MM.1S (cell line): ENCODE results near the gene TLR5.

Source experiments
- DNase-seq: peaks from one replicate; pipeline ENCODE4 v3.0.0-alpha.2; 2015
- H2AFZ ChIP-seq: fragments of 300-600 bp; sonication (generic); 2 replicates; pipeline ENCODE4 v1.6.0; 2016; ENCODE audit warnings: antibody characterized with exemption, low read length
- H3F3A ChIP-seq: fragments of 300-600 bp; sonication (generic); 2 replicates; pipeline ENCODE4 v1.6.1; 2016; ENCODE audit warnings: mild to moderate bottlenecking, antibody characterized with exemption, low read length, moderate library complexity, mixed read lengths; ENCODE audit not compliant: insufficient read depth
- H3K27ac ChIP-seq: fragments of 300-600 bp; sonication (generic); 2 replicates; pipeline ENCODE4 v1.5.1; 2016; ENCODE audit warnings: mild to moderate bottlenecking, low read length
- H3K27me3 ChIP-seq: fragments of 300-600 bp; sonication (generic); replicated peaks from 2 replicates; pipeline ENCODE4 v1.6.0; 2016; ENCODE audit warnings: low read length; ENCODE audit not compliant: insufficient read depth
- H3K36me3 ChIP-seq: fragments of 300-600 bp; sonication (generic); replicated peaks from 2 replicates; pipeline ENCODE4 v1.6.1; 2016; ENCODE audit warnings: mild to moderate bottlenecking, low read length, mixed read lengths; ENCODE audit not compliant: insufficient read depth
- H3K4me1 ChIP-seq: fragments of 300-600 bp; sonication (generic); 2 replicates; pipeline ENCODE4 v1.6.1; 2016; ENCODE audit warnings: low read length, mixed read lengths
- H3K4me2 ChIP-seq: fragments of 300-600 bp; sonication (generic); 2 replicates; pipeline ENCODE4 v1.6.0; 2016; ENCODE audit warnings: low read depth, low read length
- H3K4me3 ChIP-seq: fragments of 300-600 bp; sonication (generic); 2 replicates; pipeline ENCODE4 v1.5.1; 2016; ENCODE audit warnings: low read length, mixed read lengths
- H3K79me2 ChIP-seq: fragments of 300-600 bp; sonication (generic); 2 replicates; pipeline ENCODE4 v1.6.1; 2016; ENCODE audit warnings: mixed run types, low read length, mixed read lengths
- H3K9ac ChIP-seq: fragments of 300-600 bp; sonication (generic); 2 replicates; pipeline ENCODE4 v1.6.1; 2016; ENCODE audit warnings: low read length, mixed read lengths
- H3K9me2 ChIP-seq: fragments of 300-600 bp; sonication (generic); replicated peaks from 2 replicates; pipeline ENCODE4 v1.6.1; 2016; ENCODE audit warnings: mild to moderate bottlenecking, low read length, mixed read lengths; ENCODE audit not compliant: insufficient read depth
- H3K9me3 ChIP-seq: fragments of 300-600 bp; sonication (generic); replicated peaks from 2 replicates; pipeline ENCODE4 v1.6.1; 2016; ENCODE audit warnings: mild to moderate bottlenecking, low read length, mixed read lengths; ENCODE audit not compliant: insufficient read depth
- H4K20me1 ChIP-seq: fragments of 300-600 bp; sonication (generic); 2 replicates; pipeline ENCODE4 v1.6.1; 2016; ENCODE audit warnings: mild to moderate bottlenecking, low read length, moderate library complexity, mixed read lengths; ENCODE audit not compliant: insufficient read depth
- CTCF ChIP-seq: fragments of 300-600 bp; sonication (generic); IDR thresholded peaks from 2 replicates; pipeline ENCODE4 v1.5.1; 2016; ENCODE audit warnings: antibody characterized with exemption, low read length, mixed read lengths
- EZH2 ChIP-seq: fragments of 300-600 bp; sonication (generic); optimal IDR thresholded peaks from 2 replicates; pipeline ENCODE3; 2017; ENCODE audit warnings: low read depth, mild to moderate bottlenecking, antibody characterized with exemption, low read length, mixed read lengths
- EZH2phosphoT487 ChIP-seq: fragments of 300-600 bp; sonication (generic); IDR thresholded peaks from 2 replicates; pipeline ENCODE4 v1.6.1; 2018; ENCODE audit warnings: antibody characterized with exemption, low read length

Gene TLR5

GRCh38 chr1:223083831-223084230 is 59.2 kb downstream of the TLR5 start:
- Histone ChIP-seq H3K4me2 (no peak overlapping the region), H3K9me3 (no peaks in the 10 kb centered on the region), H3K9me2 (no peaks in the 10 kb centered on the region), H2AFZ (no peak overlapping the region), H3K27me3 (peaks cover 12% of the 10 kb centered on the region), H3K4me1 (no peaks in the 10 kb centered on the region), H3F3A (no peaks in the 10 kb centered on the region), H3K79me2 (no peaks in the 10 kb centered on the region), H3K4me3 (no peak overlapping the region), H3K36me3 (no peaks in the 10 kb centered on the region), H4K20me1 (no peaks in the 10 kb centered on the region), H3K9ac (no peak overlapping the region), H3K27ac (no peak overlapping the region)
- TF ChIP-seq EZH2 (no peak), CTCF (no peak), EZH2phosphoT487 (no peak)
- DNase-seq = no peak

- no peaks in the 10 kb centered on the region for H3K36me3 ChIP-seq
- no peak overlapping the region for H3K9ac ChIP-seq
- H3K4me2 ChIP-seq = no peak overlapping the region
- H3K9me3 ChIP-seq = no peaks in the 10 kb centered on the region
- no peak for TF ChIP-seq EZH2
- TF ChIP-seq EZH2phosphoT487 = no peak
- no peak for TF ChIP-seq CTCF
- H3F3A ChIP-seq = no peaks in the 10 kb centered on the region
- no peaks in the 10 kb centered on the region for H4K20me1 ChIP-seq
- H3K79me2 ChIP-seq = no peaks in the 10 kb centered on the region
- H2AFZ ChIP-seq = no peak overlapping the region
- H3K4me1 ChIP-seq = no peaks in the 10 kb centered on the region
- H3K27me3 ChIP-seq = peaks cover 12% of the 10 kb centered on the region
- H3K9me2 ChIP-seq = no peaks in the 10 kb centered on the region
- H3K4me3 ChIP-seq = no peak overlapping the region
- no peak for DNase-seq
- H3K27ac ChIP-seq = no peak overlapping the region
Measured at GRCh38 chr1:223082914-223083313, 60.1 kb downstream of the TLR5 start.

- Histone ChIP-seq H3K4me3 (peak overlapping the region; percentile 67), H3F3A (no peaks in the 10 kb centered on the region), H3K36me3 (no peaks in the 10 kb centered on the region), H3K27me3 (peaks cover 12% of the 10 kb centered on the region), H3K79me2 (no peaks in the 10 kb centered on the region), H3K9me3 (no peaks in the 10 kb centered on the region), H2AFZ (peak overlapping the region; percentile 82), H3K9me2 (no peaks in the 10 kb centered on the region), H3K4me1 (no peaks in the 10 kb centered on the region), H3K27ac (peak overlapping the region; percentile 30; the same call in 1 of the 2 replicates), H3K9ac (peak overlapping the region; percentile 32; the same call in 1 of the 2 replicates), H4K20me1 (no peaks in the 10 kb centered on the region), H3K4me2 (peak overlapping the region; percentile 93)
- TF ChIP-seq EZH2phosphoT487 = no peak
- peak; percentile 97 for TF ChIP-seq CTCF
- peak; percentile 88 for DNase-seq
Measured at GRCh38 chr1:223081181-223081994, 61.7 kb downstream of the TLR5 start.
